Neural cell (in vitro differentiated cells): ENCODE measurements around the gene LSM14B.
"Not testable (repeated sequence)": the region's sequence is repeated elsewhere in the genome, so short reads cannot be mapped to it uniquely, and the experiment has no call there.

Experiments
- EP300 ChIP-seq: fragments of 450-650 bp; conservative IDR thresholded peaks from 2 replicates; pipeline ENCODE4 v1.6.1; 2014; ENCODE audit warnings: antibody characterized with exemption, mild to moderate bottlenecking, moderate library complexity; ENCODE audit not compliant: poor library complexity, severe bottlenecking
- EZH2 ChIP-seq: fragments of 200-600, 300-800 bp; shearing (Covaris generic), sonication (generic); IDR thresholded peaks from 2 replicates; pipeline ENCODE4 v1.6.1; 2014; ENCODE audit warnings: antibody characterized with exemption, low read length, borderline replicate concordance, mild to moderate bottlenecking; ENCODE audit not compliant: insufficient read depth, poor library complexity, severe bottlenecking
- MXI1 ChIP-seq: fragments of 450-650 bp; conservative IDR thresholded peaks from 2 replicates; pipeline ENCODE4 v1.6.1; 2014; ENCODE audit warnings: antibody characterized with exemption, mild to moderate bottlenecking; ENCODE audit not compliant: poor library complexity, severe bottlenecking
- POLR2AphosphoS5 ChIP-seq: IDR thresholded peaks from 2 replicates; pipeline ENCODE4 v1.6.1; 2012
- RAD21 ChIP-seq: fragments of 450-650 bp; conservative IDR thresholded peaks from 2 replicates; pipeline ENCODE4 v1.6.1; 2014; ENCODE audit warnings: antibody characterized with exemption, mild to moderate bottlenecking, moderate library complexity
- TAF1 ChIP-seq: IDR thresholded peaks from 2 replicates; pipeline ENCODE4 v1.6.1; 2012; ENCODE audit warnings: low read depth
- TF ChIP-seq, protein P1 (sequence below): fragments of 450-650 bp; IDR thresholded peaks from 2 replicates; pipeline ENCODE4 v1.5.1; 2014; ENCODE audit warnings: antibody characterized with exemption, mild to moderate bottlenecking, moderate library complexity; ENCODE audit not compliant: poor library complexity, severe bottlenecking

DNA sequence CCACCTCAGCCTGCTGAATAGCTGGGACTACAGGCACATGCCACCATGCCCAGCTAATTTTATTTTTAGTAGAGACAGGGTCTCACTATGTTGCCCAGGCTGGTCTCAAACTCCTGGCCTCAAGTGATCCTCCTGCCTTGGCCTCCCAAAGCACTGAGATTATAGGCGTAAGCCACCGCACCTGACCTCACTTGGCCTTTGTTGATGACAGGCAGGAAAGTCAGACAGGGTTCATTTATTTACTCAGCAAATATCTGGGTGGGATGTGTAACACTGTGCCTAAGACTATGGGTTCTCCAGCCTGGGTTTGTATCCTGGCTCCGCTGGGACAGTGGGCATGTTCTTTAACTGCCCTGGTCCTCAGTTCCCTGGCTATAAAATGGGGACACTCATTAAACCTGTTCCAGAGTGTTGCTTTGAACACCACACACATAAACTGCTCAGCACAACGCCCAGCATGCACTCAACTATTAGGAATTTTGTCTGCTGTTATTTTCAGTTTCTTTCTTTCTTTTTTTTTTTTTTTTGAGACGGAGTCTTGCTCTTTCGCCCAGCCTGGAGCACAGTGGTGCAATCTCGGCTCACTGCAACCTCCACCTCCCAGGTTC is 6.4 kb upstream of the LSM14B start:
- TF ChIP-seq EP300, EZH2, POLR2AphosphoS5, MXI1, TAF1, RAD21: not testable (repeated sequence)
- TF ChIP-seq, protein P1, sequence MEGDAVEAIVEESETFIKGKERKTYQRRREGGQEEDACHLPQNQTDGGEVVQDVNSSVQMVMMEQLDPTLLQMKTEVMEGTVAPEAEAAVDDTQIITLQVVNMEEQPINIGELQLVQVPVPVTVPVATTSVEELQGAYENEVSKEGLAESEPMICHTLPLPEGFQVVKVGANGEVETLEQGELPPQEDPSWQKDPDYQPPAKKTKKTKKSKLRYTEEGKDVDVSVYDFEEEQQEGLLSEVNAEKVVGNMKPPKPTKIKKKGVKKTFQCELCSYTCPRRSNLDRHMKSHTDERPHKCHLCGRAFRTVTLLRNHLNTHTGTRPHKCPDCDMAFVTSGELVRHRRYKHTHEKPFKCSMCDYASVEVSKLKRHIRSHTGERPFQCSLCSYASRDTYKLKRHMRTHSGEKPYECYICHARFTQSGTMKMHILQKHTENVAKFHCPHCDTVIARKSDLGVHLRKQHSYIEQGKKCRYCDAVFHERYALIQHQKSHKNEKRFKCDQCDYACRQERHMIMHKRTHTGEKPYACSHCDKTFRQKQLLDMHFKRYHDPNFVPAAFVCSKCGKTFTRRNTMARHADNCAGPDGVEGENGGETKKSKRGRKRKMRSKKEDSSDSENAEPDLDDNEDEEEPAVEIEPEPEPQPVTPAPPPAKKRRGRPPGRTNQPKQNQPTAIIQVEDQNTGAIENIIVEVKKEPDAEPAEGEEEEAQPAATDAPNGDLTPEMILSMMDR: not testable (repeated sequence)
